Adrenal gland (tissue), 5 donors: ENCODE results near the gene CHTOP.

ENCODE experiments used
- CTCF ChIP-seq, 6 experiments: fragments of 450-650 bp in 4 of 6; fragments of 200-600 bp in 2 of 6; sonication (generic) in 1 of 6; IDR thresholded peaks; 1 replicate in 5 of 6; 2 replicates in 1 of 6; pipeline versions ENCODE4 v1.5.1 to v1.8.0; 2016 to 2021; ENCODE audit warnings: antibody characterized with exemption in 6 of 6, mild to moderate bottlenecking in 2 of 6, moderate library complexity in 1 of 6
- POLR2A ChIP-seq, 2 donors: fragments of 450-650 bp; IDR thresholded peaks; one replicate each; pipeline ENCODE4 v1.6.1; 2017; ENCODE audit warnings: antibody characterized with exemption in 2 of 2, mild to moderate bottlenecking in 2 of 2, moderate library complexity in 1 of 2
- donor health status: DM: no; HTN: no; CAD: no.

GRCh38 chr1:153627715-153628626 is 5.9 kb upstream of the CHTOP start, which contains the start of gene S100A1:
- no peak for TF ChIP-seq CTCF (IDR thresholded peaks at IDR 0.05)
- TF ChIP-seq POLR2A (IDR thresholded peaks at IDR 0.05): no peak
